ENCODE results near the gene SOD2.
A peak's percentile ranks its signal among the peaks of the same experiment; 100 is the strongest.
"Not testable (repeated sequence)": the region's sequence is repeated elsewhere in the genome, so short reads cannot be mapped to it uniquely, and the experiment has no call there.

The SOD2 gene

GRCh38 chr6:159726255-159726917 lies 33.3 kb upstream of the SOD2 start:
- Histone ChIP-seq H3K4me1 (peaks cover 0 to 35% (median 20%) of the 10 kb centered on the region in 4 donors), H3K27me3 (no peaks in the 10 kb centered on the region), H3K4me3 (peak overlapping the region; percentile 84 to 96), H3K27ac (peak overlapping the region; percentile 99), H3K9me3 (no peaks in the 10 kb centered on the region), H3K36me3 (no peaks in the 10 kb centered on the region)
- TF ChIP-seq, protein P1, sequence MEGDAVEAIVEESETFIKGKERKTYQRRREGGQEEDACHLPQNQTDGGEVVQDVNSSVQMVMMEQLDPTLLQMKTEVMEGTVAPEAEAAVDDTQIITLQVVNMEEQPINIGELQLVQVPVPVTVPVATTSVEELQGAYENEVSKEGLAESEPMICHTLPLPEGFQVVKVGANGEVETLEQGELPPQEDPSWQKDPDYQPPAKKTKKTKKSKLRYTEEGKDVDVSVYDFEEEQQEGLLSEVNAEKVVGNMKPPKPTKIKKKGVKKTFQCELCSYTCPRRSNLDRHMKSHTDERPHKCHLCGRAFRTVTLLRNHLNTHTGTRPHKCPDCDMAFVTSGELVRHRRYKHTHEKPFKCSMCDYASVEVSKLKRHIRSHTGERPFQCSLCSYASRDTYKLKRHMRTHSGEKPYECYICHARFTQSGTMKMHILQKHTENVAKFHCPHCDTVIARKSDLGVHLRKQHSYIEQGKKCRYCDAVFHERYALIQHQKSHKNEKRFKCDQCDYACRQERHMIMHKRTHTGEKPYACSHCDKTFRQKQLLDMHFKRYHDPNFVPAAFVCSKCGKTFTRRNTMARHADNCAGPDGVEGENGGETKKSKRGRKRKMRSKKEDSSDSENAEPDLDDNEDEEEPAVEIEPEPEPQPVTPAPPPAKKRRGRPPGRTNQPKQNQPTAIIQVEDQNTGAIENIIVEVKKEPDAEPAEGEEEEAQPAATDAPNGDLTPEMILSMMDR (IDR thresholded peaks at IDR 0.05), result no peak
- intact Hi-C loops (cut with DNase I; ENCODE audit: low total_unique reads), result loop anchor here (2.0 to 5.0 kb wide), 3 partner anchors 34 to 62 kb away; partner anchors contain the start of genes ACAT2, SOD2 and TCP1
- no peak for DNase-seq

GRCh38 chr6:159725208-159725607 lies 32.2 kb upstream of the SOD2 start:
- H3K4me3 ChIP-seq, H3K36me3 ChIP-seq, H3K27me3 ChIP-seq, H3K9me3 ChIP-seq, H3K27ac ChIP-seq, DNase-seq: not testable (repeated sequence)
- peaks cover 0 to 23% (median 11%) of the 10 kb centered on the region in 4 donors for H3K4me1 ChIP-seq
- intact Hi-C loops (cut with DNase I; ENCODE audit: low total_unique reads), result loop anchor here (5.0 kb wide), 1 partner anchor 37 kb away; the partner anchor contains the start of gene ACAT2

DNA sequence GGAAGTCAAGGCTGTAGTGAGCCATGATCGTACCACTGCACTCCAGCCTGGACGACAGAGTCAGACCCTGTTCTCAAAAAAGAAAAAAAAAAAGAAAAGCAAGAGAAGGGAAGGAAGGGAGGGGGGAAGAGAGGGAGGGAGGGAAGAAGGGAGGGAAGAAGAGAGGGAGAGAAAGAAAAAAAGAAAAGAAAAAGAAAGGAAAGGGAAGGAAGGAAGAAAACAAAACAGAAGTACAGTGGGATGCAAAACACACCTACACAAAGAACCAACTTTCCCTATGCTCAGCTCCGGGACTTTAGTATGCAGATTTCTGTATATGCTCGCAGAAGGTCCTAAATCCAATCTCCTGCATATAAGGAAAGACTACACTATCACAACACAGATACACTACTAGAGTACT lies 31.7 kb upstream of the SOD2 start:
- intact Hi-C loops (cut with DNase I; ENCODE audit: low total_unique reads), result loop anchor here (5.0 kb wide), 1 partner anchor 38 kb away; the partner anchor contains the start of gene ACAT2

DNA sequence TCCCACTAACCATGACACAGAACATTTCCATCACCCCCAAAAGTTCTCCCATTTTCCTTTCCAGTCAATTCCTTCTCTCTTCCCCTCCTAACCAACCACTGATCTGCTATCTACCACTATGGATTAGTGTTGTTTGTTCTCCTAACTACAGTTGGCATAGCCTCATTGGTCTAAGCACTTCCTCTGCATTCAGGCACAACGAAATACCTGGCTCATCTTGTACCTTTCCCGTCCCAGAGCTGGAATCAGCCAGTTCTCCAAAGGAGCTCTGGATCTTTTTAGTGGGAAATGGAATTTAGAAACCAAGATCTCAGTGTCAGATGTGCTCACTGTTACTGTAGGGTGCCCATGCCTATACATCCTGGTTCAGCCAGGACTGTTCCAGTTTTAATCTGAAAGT lies 30.2 kb upstream of the SOD2 start:
- intact Hi-C loops (cut with DNase I; ENCODE audit: low total_unique reads), result no loop called here
- peaks cover 0 to 12% (median 6%) of the 10 kb centered on the region in 4 donors for H3K4me1 ChIP-seq
- H3K4me3 ChIP-seq, result no peak overlapping the region
- no peak overlapping the region for H3K27ac ChIP-seq
- H3K27me3 ChIP-seq, result no peaks in the 10 kb centered on the region
- H3K9me3 ChIP-seq, result no peaks in the 10 kb centered on the region
- H3K36me3 ChIP-seq, result no peaks in the 10 kb centered on the region
- TF ChIP-seq, protein P1 (IDR thresholded peaks at IDR 0.05), result no peak
- DNase-seq, result no peak

More for the DNA sequence above, 31.7 kb upstream of the SOD2 start:
- Histone ChIP-seq H3K9me3 (no peaks in the 10 kb centered on the region), H3K36me3 (no peaks in the 10 kb centered on the region), H3K27ac (no peak overlapping the region), H3K27me3 (no peaks in the 10 kb centered on the region), H3K4me1 (peaks cover 0 to 19% (median 11%) of the 10 kb centered on the region in 4 donors), H3K4me3 (no peak overlapping the region)
- TF ChIP-seq, protein P1 (IDR thresholded peaks at IDR 0.05), result no peak
- DNase-seq, result no peak

- H3K36me3 ChIP-seq, result no peaks in the 10 kb centered on the region
- no peak for DNase-seq
- H3K9me3 ChIP-seq, result no peaks in the 10 kb centered on the region
- no peak overlapping the region for H3K27ac ChIP-seq
- intact Hi-C loops (cut with DNase I; ENCODE audit: low total_unique reads), result no loop called here
- peaks cover 0 to 13% (median 9%) of the 10 kb centered on the region in 4 donors for H3K4me1 ChIP-seq
- no peak overlapping the region for H3K4me3 ChIP-seq
- TF ChIP-seq, protein P1 (IDR thresholded peaks at IDR 0.05), result no peak
- no peaks in the 10 kb centered on the region for H3K27me3 ChIP-seq
Measured at GRCh38 chr6:159722655-159723054, 29.6 kb upstream of the SOD2 start.

DNA sequence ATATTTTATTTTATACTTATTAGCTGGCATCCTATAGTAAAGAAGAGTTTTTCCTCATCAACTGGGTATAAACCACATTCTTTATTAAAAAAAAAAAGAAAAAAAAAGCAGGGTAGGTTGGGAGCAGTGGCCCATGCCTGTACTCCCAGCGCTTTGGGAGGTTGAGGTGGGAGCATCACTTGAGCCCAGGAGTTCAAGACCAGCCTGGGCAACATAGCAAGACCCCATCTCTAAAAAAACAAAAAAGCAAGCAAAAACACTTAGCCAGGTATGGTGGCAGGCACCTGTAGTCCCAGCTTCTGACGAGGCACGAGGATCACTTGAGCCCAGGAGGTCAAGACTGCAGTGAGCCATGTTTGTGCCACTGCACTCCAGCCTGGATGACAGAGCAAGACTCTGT lies 28.9 kb upstream of the SOD2 start:
- peaks cover 0 to 20% (median 14%) of the 10 kb centered on the region in 4 donors for H3K4me1 ChIP-seq
- H3K4me3 ChIP-seq; DNase-seq; H3K36me3 ChIP-seq; H3K27ac ChIP-seq; intact Hi-C loops (cut with DNase I; ENCODE audit: low total_unique reads); H3K27me3 ChIP-seq; H3K9me3 ChIP-seq: not testable (repeated sequence)
